PC-3 (cell line): ENCODE results near the gene CDK16.

Experiments
- CTCF ChIP-seq: fragments of 300-600 bp; sonication (generic); conservative IDR thresholded peaks from 2 replicates; pipeline ENCODE4 v1.5.1; 2017; ENCODE audit warnings: antibody characterized with exemption, low read depth, mild to moderate bottlenecking, low read length
- EZH2 ChIP-seq: fragments of 300-600 bp; sonication (generic); IDR thresholded peaks from one replicate; pipeline ENCODE4 v1.6.1; 2017; ENCODE audit warnings: antibody characterized with exemption, mild to moderate bottlenecking, low read length; ENCODE audit not compliant: unreplicated experiment
- EZH2phosphoT487 ChIP-seq: fragments of 300-600 bp; sonication (generic); IDR thresholded peaks from 2 replicates; pipeline ENCODE4 v1.6.1; 2018; ENCODE audit warnings: mild to moderate bottlenecking, antibody characterized with exemption, low read length, borderline replicate concordance

- TF ChIP-seq CTCF (no peak), EZH2 (no peak), EZH2phosphoT487 (no peak)
Measured at GRCh38 chrX:47174376-47174775, 44.1 kb upstream of the CDK16 start.
